GOT3 (cell line): Measurements from ENCODE around the gene UMAD1.
"Not testable (repeated sequence)": the region's sequence is repeated elsewhere in the genome, so short reads cannot be mapped to it uniquely, and the experiment has no call there.

Source experiments
- DNase-seq: peaks from one replicate; lab custom pipeline; 2025; ENCODE audit warnings: mixed read lengths; lab: John Stamatoyannopoulos, UW

Gene UMAD1

GRCh38 chr7:7652798-7653540, 12.4 kb downstream of the UMAD1 start:
- DNase-seq = no peak

- DNase-seq = no peak
Observed at GRCh38 chr7:7653593-7654187, 13.1 kb downstream of the UMAD1 start.

- DNase-seq = no peak
Observed at GRCh38 chr7:7654964-7655715, 14.6 kb downstream of the UMAD1 start.

- DNase-seq = not testable (repeated sequence)
Observed at GRCh38 chr7:7656459-7656858, 15.9 kb downstream of the UMAD1 start.

GRCh38 chr7:7662527-7662926, 22.0 kb downstream of the UMAD1 start:
- no peak for DNase-seq

GRCh38 chr7:7664291-7664690, 23.7 kb downstream of the UMAD1 start:
- no peak for DNase-seq

GRCh38 chr7:7665031-7665430, 24.5 kb downstream of the UMAD1 start:
- no peak for DNase-seq

- no peak for DNase-seq
Observed at GRCh38 chr7:7667187-7667586, 26.6 kb downstream of the UMAD1 start.

- no peak for DNase-seq
Observed at GRCh38 chr7:7668706-7669105, 28.2 kb downstream of the UMAD1 start.

- no peak for DNase-seq
Observed at GRCh38 chr7:7670490-7670889, 29.9 kb downstream of the UMAD1 start.

- DNase-seq = no peak
Observed at GRCh38 chr7:7671361-7671760, 30.8 kb downstream of the UMAD1 start.

- DNase-seq = no peak
Observed at GRCh38 chr7:7672545-7673239, 32.1 kb downstream of the UMAD1 start.

GRCh38 chr7:7673240-7673550, 32.6 kb downstream of the UMAD1 start:
- DNase-seq = no peak

- DNase-seq = no peak
Observed at GRCh38 chr7:7675686-7676085, 35.1 kb downstream of the UMAD1 start.

GRCh38 chr7:7679640-7680039, 39.1 kb downstream of the UMAD1 start:
- DNase-seq = not testable (repeated sequence)

GRCh38 chr7:7681191-7681935, 40.8 kb downstream of the UMAD1 start:
- DNase-seq = no peak

- DNase-seq = no peak
Observed at GRCh38 chr7:7681936-7682329, 41.4 kb downstream of the UMAD1 start.

GRCh38 chr7:7682861-7683260, 42.3 kb downstream of the UMAD1 start:
- DNase-seq = no peak

- DNase-seq = no peak
Observed at GRCh38 chr7:7686811-7687508, 46.4 kb downstream of the UMAD1 start.

- DNase-seq = no peak
Observed at GRCh38 chr7:7687800-7688199, 47.2 kb downstream of the UMAD1 start.

GRCh38 chr7:7688310-7688709, 47.8 kb downstream of the UMAD1 start:
- DNase-seq = no peak
